ENCODE results near the gene SERPINF2.
A peak's percentile ranks its signal among the peaks of the same experiment; 100 is the strongest.
"Not testable (repeated sequence)": the region's sequence is repeated elsewhere in the genome, so short reads cannot be mapped to it uniquely, and the experiment has no call there.

Gene SERPINF2

GRCh38 chr17:1742371-1743087, at the start of gene SERPINF2:
Gene SERPINF2, plus strand, starts transcription at chr17:1742871. Its CDS starts 2,125 bp downstream, at chr17:1744996.
- DNase-seq (ENCODE audit: low spot score): no peak

GRCh38 chr17:1693339-1693738, 49.3 kb upstream of the SERPINF2 start:
- peak; percentile 27 for DNase-seq (ENCODE audit: low spot score)

GRCh38 chr17:1695365-1695764, 47.3 kb upstream of the SERPINF2 start:
- no peak for DNase-seq (ENCODE audit: low spot score)

GRCh38 chr17:1697681-1698080, 45.0 kb upstream of the SERPINF2 start:
- no peak for DNase-seq (ENCODE audit: low spot score)

DNA sequence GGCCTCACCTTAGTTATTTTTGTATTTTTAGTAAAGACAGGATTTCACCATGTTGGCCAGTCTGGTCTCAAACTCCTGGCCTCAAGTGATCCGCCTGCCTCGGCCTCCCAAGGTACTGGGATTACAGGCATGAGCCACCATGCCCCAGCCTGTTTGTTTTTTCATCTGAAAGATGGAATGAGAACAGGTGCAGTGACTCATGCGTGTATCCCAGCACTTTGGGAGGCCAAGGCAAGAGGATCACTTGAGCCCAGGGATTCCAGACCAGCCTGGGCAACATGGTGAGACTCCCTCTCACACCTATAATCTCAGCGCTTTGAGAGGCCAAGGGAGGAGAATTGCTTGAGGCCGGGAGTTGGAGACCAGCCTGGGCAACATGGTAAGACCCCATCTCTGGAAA, 42.8 kb upstream of the SERPINF2 start:
- DNase-seq (ENCODE audit: low spot score): not testable (repeated sequence)

DNA sequence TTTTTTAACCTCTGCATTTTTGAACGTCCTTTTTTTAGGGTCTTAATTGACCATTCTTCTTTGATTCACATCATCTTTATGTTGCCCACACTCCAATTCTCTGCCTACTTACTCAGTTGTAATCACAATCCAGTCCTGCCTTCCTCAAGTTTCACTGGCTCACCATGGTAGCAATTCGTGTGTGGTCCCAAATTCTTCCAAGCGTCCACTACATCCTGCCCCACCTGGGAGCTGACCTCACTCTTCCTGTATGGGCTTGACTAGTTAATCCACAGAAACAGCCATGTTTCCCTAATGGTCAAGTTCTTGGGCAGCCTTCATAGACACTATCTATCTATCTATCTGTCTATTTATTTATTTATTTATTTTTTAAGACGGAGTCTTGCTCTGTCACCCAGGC, 39.6 kb upstream of the SERPINF2 start:
- no peak for DNase-seq (ENCODE audit: low spot score)

DNA sequence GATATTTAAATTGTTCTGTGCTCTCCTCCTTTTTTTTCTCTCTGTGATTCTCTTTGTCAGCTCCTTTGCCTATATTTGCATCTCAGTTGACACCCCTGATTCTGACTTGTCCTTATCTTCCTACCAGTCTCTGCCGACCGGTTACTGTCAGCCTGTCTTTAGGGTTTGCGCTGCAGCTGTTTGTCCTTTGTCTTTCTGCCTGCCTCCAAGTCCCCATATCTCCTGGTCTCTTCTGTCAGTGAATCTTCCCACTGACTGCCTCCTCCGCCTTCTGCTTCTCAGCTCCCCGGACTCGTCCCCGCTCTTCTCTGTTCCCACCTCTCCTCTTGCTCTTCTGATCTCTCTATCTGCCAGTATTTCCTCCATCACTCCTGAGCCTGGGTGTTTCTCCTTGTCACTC, 37.7 kb upstream of the SERPINF2 start:
- DNase-seq (ENCODE audit: low spot score): no peak

DNA sequence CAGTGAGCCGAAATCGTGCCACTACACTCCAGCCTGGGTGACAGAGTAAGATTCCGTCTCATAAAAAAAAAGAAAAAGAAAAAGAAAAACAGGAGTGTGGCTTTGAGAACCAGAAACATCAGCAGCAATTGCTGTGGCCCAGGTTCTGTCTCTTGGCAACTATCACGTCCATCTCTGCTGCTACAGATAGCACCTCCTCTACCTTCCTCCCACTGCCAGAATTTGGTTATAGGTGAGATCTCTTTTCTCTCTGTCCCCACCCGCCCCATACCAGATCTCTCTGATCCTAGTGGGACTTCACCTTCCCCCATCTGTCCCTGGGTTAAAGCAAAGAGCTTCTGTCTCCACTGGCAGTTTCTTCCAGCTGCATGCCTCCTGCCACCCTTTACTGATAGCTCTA, 35.6 kb upstream of the SERPINF2 start:
- DNase-seq (ENCODE audit: low spot score): no peak

- not testable (repeated sequence) for DNase-seq (ENCODE audit: low spot score)
These were observed 33.8 kb upstream of the SERPINF2 start for GRCh38 chr17:1708791-1709346.

- no peak for DNase-seq (ENCODE audit: low spot score)
These were observed 33.2 kb upstream of the SERPINF2 start for GRCh38 chr17:1709403-1709951.

- peak; percentile 89 for DNase-seq (ENCODE audit: low spot score)
These were observed 32.5 kb upstream of the SERPINF2 start, which contains the start of gene TLCD2 for GRCh38 chr17:1709971-1710806. Gene TLCD2, minus strand, starts transcription at chr17:1710377. Its CDS starts 135 bp downstream, at chr17:1710242.

- no peak for DNase-seq (ENCODE audit: low spot score)
These were observed 31.7 kb upstream of the SERPINF2 start for GRCh38 chr17:1710807-1711553.

DNA sequence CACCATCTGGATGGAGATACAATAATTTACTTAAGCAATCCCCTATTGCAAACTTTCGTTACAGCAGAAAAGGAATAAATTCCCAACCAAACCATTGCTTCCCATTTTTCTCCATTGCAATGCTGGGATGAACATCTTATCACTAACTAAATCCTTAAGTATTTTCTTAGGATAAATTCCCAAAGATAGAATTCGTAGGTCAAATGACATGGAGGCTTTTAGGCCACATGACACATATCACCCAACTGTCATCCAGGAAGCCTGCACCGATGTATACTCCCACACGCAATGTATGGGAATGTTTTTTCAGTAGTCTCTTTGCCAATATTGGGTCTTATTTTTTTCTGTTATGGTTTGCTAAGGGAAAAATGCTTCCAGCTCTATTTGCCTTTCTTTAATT, 30.9 kb upstream of the SERPINF2 start:
- DNase-seq (ENCODE audit: low spot score): no peak

DNA sequence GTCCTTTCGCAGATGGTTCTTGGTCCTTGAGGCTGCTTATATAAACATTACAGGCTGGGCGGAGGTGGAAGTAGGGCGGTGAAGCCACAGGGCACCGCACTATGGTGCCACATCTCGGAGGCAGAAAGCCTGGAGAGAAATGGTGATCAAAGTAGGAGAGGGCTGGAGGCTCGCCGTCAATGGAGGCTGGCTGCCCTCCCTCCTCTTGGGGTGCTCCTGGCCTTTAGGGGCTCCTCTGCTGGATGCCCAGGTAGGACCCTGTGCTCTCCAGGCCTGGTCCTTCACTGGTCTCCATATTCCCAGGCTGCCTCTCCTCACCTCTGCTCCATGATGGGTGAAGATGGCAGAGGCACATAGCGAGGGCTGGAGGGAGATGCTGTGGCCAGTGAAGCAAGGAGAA, 30.4 kb upstream of the SERPINF2 start:
- no peak for DNase-seq (ENCODE audit: low spot score)

DNA sequence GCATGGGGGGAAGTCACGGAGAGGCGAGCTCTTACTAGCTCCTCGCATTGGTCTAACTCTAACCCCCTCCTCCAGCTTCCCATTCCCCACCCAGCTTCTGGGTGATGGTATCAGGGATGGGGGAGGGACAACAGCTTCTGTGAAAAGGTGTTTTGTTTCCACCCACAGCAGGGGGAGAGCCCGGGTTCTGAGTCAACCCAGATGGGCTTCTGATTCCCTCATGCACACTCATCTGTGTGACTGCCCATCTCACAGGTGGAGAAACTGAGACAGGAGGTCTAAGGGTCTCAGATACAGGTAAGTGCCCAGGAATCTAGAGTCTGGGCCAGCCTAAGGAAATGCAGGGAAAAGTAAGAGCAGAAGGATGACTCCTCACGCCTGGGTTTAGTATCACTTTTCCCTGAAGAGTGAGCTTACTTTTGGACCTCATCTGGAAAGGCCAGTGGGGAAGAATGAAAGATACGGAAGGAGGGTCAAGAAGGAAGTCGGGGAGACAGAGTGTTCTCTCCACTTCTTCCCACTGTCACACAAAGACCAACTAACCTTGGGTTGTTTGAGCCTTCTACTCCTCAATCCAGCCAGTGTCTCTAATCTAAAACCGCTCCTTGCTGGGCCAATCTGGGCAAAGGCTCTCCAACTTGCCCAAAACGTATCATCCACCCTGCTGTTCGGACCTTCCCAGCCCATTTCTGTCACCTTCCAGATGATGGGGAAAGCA, 29.4 kb upstream of the SERPINF2 start:
- DNase-seq (ENCODE audit: low spot score): no peak

GRCh38 chr17:1713878-1714426, 28.7 kb upstream of the SERPINF2 start:
- DNase-seq (ENCODE audit: low spot score): no peak

GRCh38 chr17:1714427-1714979, 28.2 kb upstream of the SERPINF2 start:
- peak; percentile 91 for DNase-seq (ENCODE audit: low spot score)

- peak; percentile 89 for DNase-seq (ENCODE audit: low spot score)
These were observed 27.5 kb upstream of the SERPINF2 start for GRCh38 chr17:1714980-1715802.

DNA sequence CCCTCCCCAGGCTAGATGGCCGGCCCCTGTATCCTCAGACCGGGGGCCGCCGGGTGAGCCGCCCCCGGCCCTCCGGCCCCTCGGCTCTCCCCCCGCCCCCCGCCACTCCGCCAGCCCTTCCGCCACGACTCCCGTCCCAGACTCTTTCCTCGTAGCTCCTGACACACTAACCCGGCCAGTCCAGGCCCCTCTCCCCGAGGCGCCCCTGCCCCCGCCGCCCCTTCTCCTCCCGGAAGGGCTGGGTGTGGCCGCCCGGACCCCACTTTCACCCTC, 26.9 kb upstream of the SERPINF2 start:
- DNase-seq (ENCODE audit: low spot score): no peak

Data from AG08396 (cell line).